K562 (cell line): ENCODE measurements around the gene MTMR3. TPM values are rescaled to one million over a fixed set of nuclear protein-coding genes. Genes with fewer than 3 reads are reported as not detected.
A peak's percentile ranks its signal among the peaks of the same experiment; 100 is the strongest.

ENCODE experiments used
- ATAC-seq: fragments of 200-7000 bp; cut with Tn5 transposase; 3 replicates; pipeline ENCODE4 v1.9.1; 2020; ENCODE audit warnings: moderate library complexity
- BruUV-seq: library from RNA; stranded (reverse); fragments of 400-500 nt; replicated peaks from 2 replicates; lab custom pipeline; 2021; lab: Mats Ljungman, UMichigan
- CTCF ChIA-PET: fragments of 300-600 bp; formaldehyde crosslinking; extraction: SDS; loops from one replicate; lab custom pipeline; 2021; ENCODE audit warnings: low intra/inter-chr PET ratio; lab: Yijun Ruan, JAX
- POLR2A ChIA-PET: fragments of 300-600, 350-650 bp; sonication (Branson Sonifier 250); formaldehyde crosslinking; extraction: SDS; loops from one replicate; lab custom pipeline; 2021; ENCODE audit warnings: antibody characterized with exemption, inconsistent platforms; lab: Yijun Ruan, JAX
- DNase-seq, 4 experiments: peaks; one replicate each; pipeline versions ENCODE4 v3.0.0 to v3.0.0-alpha.2; 2011 to 2018; ENCODE audit warnings: low spot score in 3 of 4, mixed read lengths in 3 of 4; ENCODE audit errors: extremely low read depth in 1 of 4
- FAIRE-seq: peaks from 2 replicates; lab custom pipeline; 2011; peaks lifted over from hg19 to GRCh38; lab: Jason Lieb, UNC
- H2AFZ ChIP-seq: 2 replicates; pipeline ENCODE4 v1.6.0; 2011; ENCODE audit warnings: low read depth, low read length, control low read depth, inconsistent platforms
- H3K27ac ChIP-seq: fragments of 200-600 bp; 3 replicates; pipeline ENCODE4 v1.8.0; 2011; ENCODE audit warnings: low read depth, mild to moderate bottlenecking, control low read depth, inconsistent platforms, low read length, moderate library complexity, mixed read lengths; ENCODE audit errors: extremely low read depth
- H3K27me3 ChIP-seq, 2 experiments: fragments of 300-600 bp in 1 of 2; 2 replicates in 1 of 2; 3 replicates in 1 of 2; pipeline versions ENCODE4 v1.6.0 to v1.8.0; 2011; ENCODE audit warnings: inconsistent platforms in 2 of 2, low read length in 2 of 2, mild to moderate bottlenecking in 1 of 2, mixed read lengths in 1 of 2, moderate library complexity in 1 of 2; ENCODE audit not compliant: control insufficient read depth in 2 of 2, insufficient read depth in 2 of 2
- H3K36me3 ChIP-seq: fragments of 300-600 bp; 3 replicates; pipeline ENCODE4 v1.8.0; 2011; ENCODE audit warnings: mild to moderate bottlenecking, low read length, inconsistent platforms; ENCODE audit not compliant: control insufficient read depth, insufficient read depth
- H3K4me1 ChIP-seq, 2 experiments: fragments of 200-600 bp in 1 of 2; replicated peaks in 1 of 2; 2 replicates in 1 of 2; 3 replicates in 1 of 2; pipeline versions ENCODE4 v1.5.1 to v1.8.0; 2011; ENCODE audit warnings: inconsistent platforms in 2 of 2, low read length in 2 of 2, mild to moderate bottlenecking in 1 of 2, mixed read lengths in 1 of 2, moderate library complexity in 1 of 2; ENCODE audit not compliant: control insufficient read depth in 2 of 2, insufficient read depth in 2 of 2
- H3K4me2 ChIP-seq: 2 replicates; pipeline ENCODE4 v1.6.1; 2011; ENCODE audit warnings: low read length, control low read depth, inconsistent platforms, mixed read lengths; ENCODE audit not compliant: insufficient read depth
- H3K4me3 ChIP-seq: fragments of 200-600 bp; sonication (generic), shearing (Covaris generic); 2 replicates; pipeline ENCODE4 v1.5.1; 2016; ENCODE audit warnings: control low read depth, inconsistent platforms
- H3K79me2 ChIP-seq: fragments of 200-600 bp; 3 replicates; pipeline ENCODE4 v1.8.0; 2011; ENCODE audit warnings: low read length, inconsistent platforms; ENCODE audit not compliant: control insufficient read depth, insufficient read depth
- H3K9ac ChIP-seq, 2 experiments: 2 replicates each; pipeline versions ENCODE4 v1.6.0 to v1.6.1; 2011; ENCODE audit warnings: low read depth in 2 of 2, low read length in 2 of 2, control low read depth in 1 of 2, inconsistent platforms in 1 of 2, mild to moderate bottlenecking in 1 of 2, mixed read lengths in 1 of 2; ENCODE audit not compliant: insufficient read depth in 1 of 2
- H3K9me1 ChIP-seq: one replicate; pipeline ENCODE4 v1.6.0; 2011; ENCODE audit warnings: inconsistent platforms, mild to moderate bottlenecking, low read length, moderate library complexity; ENCODE audit not compliant: control insufficient read depth, insufficient read depth
- H3K9me3 ChIP-seq: replicated peaks from 2 replicates; pipeline ENCODE4 v1.5.1; 2011; ENCODE audit warnings: low read depth, low read length, inconsistent platforms; ENCODE audit not compliant: control insufficient read depth, insufficient read depth
- H4K20me1 ChIP-seq: replicated peaks from 2 replicates; pipeline ENCODE4 v1.6.1; 2011; ENCODE audit warnings: low read length, inconsistent platforms, mixed read lengths; ENCODE audit not compliant: control insufficient read depth, insufficient read depth
- BHLHE40 ChIP-seq: IDR thresholded peaks from 2 replicates; pipeline ENCODE4 v1.6.1; 2011; ENCODE audit warnings: low read length, improper control_type of control experiment
- CBX8 ChIP-seq: fragments of 200-600 bp; sonication (generic); IDR thresholded peaks from 2 replicates; pipeline ENCODE4 v1.6.1; 2012; ENCODE audit warnings: borderline replicate concordance, mixed run types, low read depth, mild to moderate bottlenecking, moderate library complexity, mixed read lengths, low read length, control low read depth, inconsistent platforms; ENCODE audit not compliant: poor library complexity, severe bottlenecking; ENCODE audit errors: extremely low read depth
- EGR1 ChIP-seq: fragments of 450-650 bp; conservative IDR thresholded peaks from 2 replicates; pipeline ENCODE4 v1.6.1; 2017; ENCODE audit warnings: mild to moderate bottlenecking
- EP300 ChIP-seq: IDR thresholded peaks from 2 replicates; pipeline ENCODE4 v1.6.1; 2012; ENCODE audit warnings: low read length, improper control_type of control experiment
- MAFF ChIP-seq: IDR thresholded peaks from 2 replicates; pipeline ENCODE4 v1.6.1; 2012; ENCODE audit warnings: low read length, improper control_type of control experiment
- SMARCA5 ChIP-seq: fragments of 450-650 bp; IDR thresholded peaks from 2 replicates; pipeline ENCODE4 v1.6.1; 2016
- SRF ChIP-seq, 2 experiments: fragments of 250-450, 450-650 bp in 1 of 2; sonication (Bioruptor Pico) in 1 of 2; sonication (generic) in 1 of 2; formaldehyde crosslinking; IDR thresholded peaks; 2 replicates each; pipeline versions ENCODE4 v1.5.0 to v1.5.1; 2020 to 2022; ENCODE audit warnings: mild to moderate bottlenecking in 1 of 2, missing genetic modification reagents in 1 of 2
- WGBS: fragments of 100-300 bp; shearing (Covaris generic); methylation state at CpG from one replicate; pipeline ENCODE4 v1.1.6; 2016; ENCODE audit warnings: low coverage, mixed read lengths; ENCODE audit not compliant: insufficient coverage; ENCODE audit errors: missing lambda C conversion rate; 5-methylcytosine and 5-hydroxymethylcytosine counted together
- in situ Hi-C: fragments of 300-500 bp; cut with MboI; formaldehyde crosslinking; loops from 4 replicates; pipeline ENCODE4 v1.15.0; 2018; ENCODE audit warnings: inconsistent platforms, mixed read lengths
- intact Hi-C: fragments of 100-400 bp; cut with micrococcal nuclease; formaldehyde crosslinking; loops from 2 replicates; pipeline ENCODE4 v1.14.2; 2022
- polyA plus RNA-seq, 8 experiments: library from polyadenylated mRNA; depleted of rRNA in 4 of 8; stranded (reverse) in 5 of 8; unstranded in 3 of 8; fragments of >200 nt; fragmentation: Nextera tagmentation in 2 of 8; fragmentation: Illumina TruSeq in 1 of 8; extraction: Ambion mirVana in 2 of 8; extraction: Trizol in 1 of 8; gene quantifications; 2 replicates each; pipeline versions ENCODE4 v1.2.1 to v1.2.3, GENCODE V29; 2011 to 2014; ENCODE audit warnings: inconsistent platforms in 1 of 8, missing spikeins in 1 of 8
- total RNA-seq, 7 experiments: library from RNA; depleted of rRNA in 6 of 7; stranded (reverse); fragments of >200 nt in 6 of 7; fragmentation: Illumina TruSeq in 2 of 7; extraction: Trizol in 2 of 7; gene quantifications; 2 replicates each; pipeline versions ENCODE4 v1.2.1 to v1.2.3, GENCODE V29; 2011 to 2021; ENCODE audit warnings: low replicate concordance in 1 of 7
- TF ChIP-seq, protein P1 (sequence below): sonication (generic); IDR thresholded peaks from 2 replicates; pipeline ENCODE4 v1.6.1; 2016
- TF ChIP-seq, protein P2 (sequence below): sonication (generic); formaldehyde crosslinking; IDR thresholded peaks from 2 replicates; pipeline ENCODE4 v1.8.0; 2022; ENCODE audit warnings: mild to moderate bottlenecking, low read depth, missing genetic modification reagents
- TF ChIP-seq, protein P3 (sequence below): fragments of 250-450 bp; sonication (Bioruptor Pico); IDR thresholded peaks from 2 replicates; pipeline ENCODE4 v1.4.0; 2020

The MTMR3 gene
- total and polyA plus RNA-seq, 9 of the 15 experiments (the other 6 are each of a cell fraction or from before 2014, with no cell fraction given): 1.6 to 13.7 (median 7.9) TPM

DNA sequence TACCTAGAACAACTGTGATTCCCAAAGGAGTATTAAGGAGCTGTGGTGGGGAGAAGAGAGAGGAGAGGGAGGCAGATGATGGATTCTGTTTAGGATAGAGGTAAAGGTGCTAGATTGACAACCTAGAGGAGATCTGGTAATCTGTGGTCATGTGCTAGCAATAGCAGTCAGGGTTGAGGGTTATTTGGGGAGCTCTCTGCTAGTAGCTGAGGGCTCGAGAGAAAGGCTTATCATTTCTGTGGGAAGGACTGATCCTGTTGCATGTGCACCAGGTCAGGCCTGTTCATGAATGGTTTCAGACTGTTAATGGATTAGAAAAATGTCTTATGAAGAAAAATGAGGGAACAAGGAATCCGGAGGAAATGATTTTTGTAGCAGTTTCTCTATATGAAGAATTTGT, 63.2 kb downstream of the MTMR3 start (continued):
- TF ChIP-seq SMARCA5: no peak
- peak; percentile 15; the same call in 1 of the 2 replicates for TF ChIP-seq BHLHE40
- TF ChIP-seq, protein P1, sequence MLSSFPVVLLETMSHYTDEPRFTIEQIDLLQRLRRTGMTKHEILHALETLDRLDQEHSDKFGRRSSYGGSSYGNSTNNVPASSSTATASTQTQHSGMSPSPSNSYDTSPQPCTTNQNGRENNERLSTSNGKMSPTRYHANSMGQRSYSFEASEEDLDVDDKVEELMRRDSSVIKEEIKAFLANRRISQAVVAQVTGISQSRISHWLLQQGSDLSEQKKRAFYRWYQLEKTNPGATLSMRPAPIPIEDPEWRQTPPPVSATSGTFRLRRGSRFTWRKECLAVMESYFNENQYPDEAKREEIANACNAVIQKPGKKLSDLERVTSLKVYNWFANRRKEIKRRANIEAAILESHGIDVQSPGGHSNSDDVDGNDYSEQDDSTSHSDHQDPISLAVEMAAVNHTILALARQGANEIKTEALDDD: peak; percentile 83
- TF ChIP-seq, all 486 proteins: peak for 4

DNA sequence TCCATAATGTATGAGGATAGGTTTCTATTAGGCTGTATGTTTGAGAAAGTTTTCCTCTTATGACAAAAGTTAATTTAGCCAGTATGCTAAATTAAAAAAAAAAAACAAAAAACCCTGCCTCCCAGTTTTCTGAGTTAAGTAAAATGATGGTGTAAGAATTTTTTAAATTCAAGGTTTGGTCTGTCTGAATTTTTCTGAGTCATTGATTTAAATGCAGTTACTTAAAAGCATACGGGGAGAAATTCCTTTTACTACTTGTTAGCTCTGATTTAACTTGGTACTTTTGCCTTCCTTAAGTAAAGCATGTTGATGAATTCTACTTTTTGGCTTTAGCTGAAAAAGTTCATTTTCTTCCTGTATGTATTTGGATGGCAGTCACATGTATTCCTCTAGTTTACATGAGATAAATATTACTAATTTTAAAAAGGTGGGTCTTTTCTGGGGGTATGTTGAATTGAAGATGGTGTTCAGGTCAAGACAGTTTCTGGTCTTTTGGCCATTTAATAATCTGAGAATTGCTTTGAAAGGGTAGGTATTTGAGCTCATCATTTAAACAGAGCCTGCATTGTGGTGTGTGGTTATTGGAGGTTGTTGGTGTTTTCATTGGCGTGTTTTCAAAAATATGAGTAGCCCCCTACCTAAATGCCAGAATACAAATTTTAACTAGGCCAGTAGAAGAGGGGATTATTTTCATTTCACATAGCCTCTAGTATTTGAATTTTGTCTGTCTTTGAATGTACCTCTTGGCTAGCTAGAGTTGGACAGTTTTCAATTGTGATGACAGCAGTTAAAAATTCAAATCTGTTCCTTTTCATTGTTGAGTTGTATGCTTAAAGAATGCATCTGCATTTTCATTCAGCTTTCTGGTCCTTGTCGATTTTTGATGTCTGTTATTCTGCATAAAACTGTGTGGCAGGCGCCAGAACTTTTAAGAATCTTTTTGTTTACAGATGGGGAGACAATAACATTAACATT, 64.7 kb downstream of the MTMR3 start:
- no peak overlapping the region for H3K4me2 ChIP-seq
- no peak for DNase-seq
- no peaks in the 10 kb centered on the region for H3K9me1 ChIP-seq
- no peak overlapping the region for H2AFZ ChIP-seq
- peaks cover 49% of the 10 kb centered on the region for H3K79me2 ChIP-seq
- H3K4me1 ChIP-seq: peaks cover 11 to 26% of the 10 kb centered on the region in 2 experiments
- no peak overlapping the region for H3K4me3 ChIP-seq
- intact Hi-C loops: no loop called here
- 68% methylated on average over 4 of the region's 4 CpGs for WGBS
- no peaks in the 10 kb centered on the region for H4K20me1 ChIP-seq
- ChIA-PET CTCF (no interaction called here), POLR2A (no interaction called here)
- no peaks in the 10 kb centered on the region for H3K9me3 ChIP-seq
- in situ Hi-C loops: no loop called here
- H3K27ac ChIP-seq: no peak overlapping the region
- no peaks in the 10 kb centered on the region for H3K36me3 ChIP-seq
- BruUV-seq: no TSS peak
- FAIRE-seq: no peak
- H3K9ac ChIP-seq: no peak overlapping the region
- no peak for ATAC-seq
- no peaks in the 10 kb centered on the region for H3K27me3 ChIP-seq
- no peak for TF ChIP-seq SRF (CRISPR knock-in tag; IDR thresholded peaks at IDR 0.05)
- TF ChIP-seq, protein P2, sequence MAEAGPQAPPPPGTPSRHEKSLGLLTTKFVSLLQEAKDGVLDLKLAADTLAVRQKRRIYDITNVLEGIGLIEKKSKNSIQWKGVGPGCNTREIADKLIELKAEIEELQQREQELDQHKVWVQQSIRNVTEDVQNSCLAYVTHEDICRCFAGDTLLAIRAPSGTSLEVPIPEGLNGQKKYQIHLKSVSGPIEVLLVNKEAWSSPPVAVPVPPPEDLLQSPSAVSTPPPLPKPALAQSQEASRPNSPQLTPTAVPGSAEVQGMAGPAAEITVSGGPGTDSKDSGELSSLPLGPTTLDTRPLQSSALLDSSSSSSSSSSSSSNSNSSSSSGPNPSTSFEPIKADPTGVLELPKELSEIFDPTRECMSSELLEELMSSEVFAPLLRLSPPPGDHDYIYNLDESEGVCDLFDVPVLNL (CRISPR knock-in tag): no peak
- no peak for TF ChIP-seq CBX8
- no peak for TF ChIP-seq MAFF
- TF ChIP-seq, protein P3, sequence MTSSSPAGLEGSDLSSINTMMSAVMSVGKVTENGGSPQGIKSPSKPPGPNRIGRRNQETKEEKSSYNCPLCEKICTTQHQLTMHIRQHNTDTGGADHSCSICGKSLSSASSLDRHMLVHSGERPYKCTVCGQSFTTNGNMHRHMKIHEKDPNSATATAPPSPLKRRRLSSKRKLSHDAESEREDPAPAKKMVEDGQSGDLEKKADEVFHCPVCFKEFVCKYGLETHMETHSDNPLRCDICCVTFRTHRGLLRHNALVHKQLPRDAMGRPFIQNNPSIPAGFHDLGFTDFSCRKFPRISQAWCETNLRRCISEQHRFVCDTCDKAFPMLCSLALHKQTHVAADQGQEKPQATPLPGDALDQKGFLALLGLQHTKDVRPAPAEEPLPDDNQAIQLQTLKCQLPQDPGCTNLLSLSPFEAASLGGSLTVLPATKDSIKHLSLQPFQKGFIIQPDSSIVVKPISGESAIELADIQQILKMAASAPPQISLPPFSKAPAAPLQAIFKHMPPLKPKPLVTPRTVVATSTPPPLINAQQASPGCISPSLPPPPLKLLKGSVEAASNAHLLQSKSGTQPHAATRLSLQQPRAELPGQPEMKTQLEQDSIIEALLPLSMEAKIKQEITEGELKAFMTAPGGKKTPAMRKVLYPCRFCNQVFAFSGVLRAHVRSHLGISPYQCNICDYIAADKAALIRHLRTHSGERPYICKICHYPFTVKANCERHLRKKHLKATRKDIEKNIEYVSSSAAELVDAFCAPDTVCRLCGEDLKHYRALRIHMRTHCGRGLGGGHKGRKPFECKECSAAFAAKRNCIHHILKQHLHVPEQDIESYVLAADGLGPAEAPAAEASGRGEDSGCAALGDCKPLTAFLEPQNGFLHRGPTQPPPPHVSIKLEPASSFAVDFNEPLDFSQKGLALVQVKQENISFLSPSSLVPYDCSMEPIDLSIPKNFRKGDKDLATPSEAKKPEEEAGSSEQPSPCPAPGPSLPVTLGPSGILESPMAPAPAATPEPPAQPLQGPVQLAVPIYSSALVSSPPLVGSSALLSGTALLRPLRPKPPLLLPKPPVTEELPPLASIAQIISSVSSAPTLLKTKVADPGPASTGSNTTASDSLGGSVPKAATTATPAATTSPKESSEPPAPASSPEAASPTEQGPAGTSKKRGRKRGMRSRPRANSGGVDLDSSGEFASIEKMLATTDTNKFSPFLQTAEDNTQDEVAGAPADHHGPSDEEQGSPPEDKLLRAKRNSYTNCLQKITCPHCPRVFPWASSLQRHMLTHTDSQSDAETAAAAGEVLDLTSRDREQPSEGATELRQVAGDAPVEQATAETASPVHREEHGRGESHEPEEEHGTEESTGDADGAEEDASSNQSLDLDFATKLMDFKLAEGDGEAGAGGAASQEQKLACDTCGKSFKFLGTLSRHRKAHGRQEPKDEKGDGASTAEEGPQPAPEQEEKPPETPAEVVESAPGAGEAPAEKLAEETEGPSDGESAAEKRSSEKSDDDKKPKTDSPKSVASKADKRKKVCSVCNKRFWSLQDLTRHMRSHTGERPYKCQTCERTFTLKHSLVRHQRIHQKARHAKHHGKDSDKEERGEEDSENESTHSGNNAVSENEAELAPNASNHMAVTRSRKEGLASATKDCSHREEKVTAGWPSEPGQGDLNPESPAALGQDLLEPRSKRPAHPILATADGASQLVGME (CRISPR knock-in tag): no peak
- TF ChIP-seq EGR1: no peak
- TF ChIP-seq EP300: no peak
